Measurements from ENCODE around the gene GPR141.

Gene GPR141

DNA sequence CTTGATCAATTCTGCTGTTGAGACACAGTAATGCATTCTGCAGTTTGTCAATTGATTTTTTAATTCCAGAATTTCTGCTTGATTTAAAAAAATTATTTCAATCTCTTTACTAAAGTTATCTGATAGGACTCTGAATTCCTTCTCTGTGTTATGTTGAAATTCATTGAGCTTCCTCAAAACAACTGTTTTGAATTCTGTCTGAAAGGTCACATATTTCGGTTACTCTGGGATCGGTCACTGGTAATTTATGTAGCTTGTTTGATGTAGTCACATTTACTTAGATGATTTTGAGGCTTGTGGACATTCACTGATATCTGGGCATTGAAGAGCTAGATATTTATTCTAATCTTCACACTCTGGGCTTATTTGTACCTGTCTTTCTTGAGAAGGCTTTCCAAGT lies 97.6 kb downstream of the GPR141 start:
- DNase-seq (ENCODE audit: extremely low read depth in 1 of 2, low read depth in 1 of 2) = no peak

DNA sequence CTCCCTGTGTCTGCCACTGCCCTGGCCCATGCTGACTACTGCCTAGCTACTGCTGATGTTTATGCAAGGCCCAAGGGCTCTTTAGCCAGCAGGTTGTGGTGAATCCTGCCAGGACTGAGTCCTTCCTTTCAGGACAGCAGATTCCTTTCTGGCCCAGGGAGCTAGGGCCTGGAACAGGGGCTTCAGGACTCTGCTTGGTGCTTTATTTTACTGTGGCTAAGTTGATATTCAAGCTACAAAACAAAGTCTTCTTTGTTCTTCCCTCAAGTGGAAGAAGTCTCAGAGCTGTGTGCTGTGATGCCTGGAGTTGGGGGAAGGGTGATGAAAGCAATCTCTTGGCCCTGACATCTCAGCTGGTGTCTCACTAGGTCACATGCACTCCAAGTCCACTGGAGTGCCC lies 98.6 kb downstream of the GPR141 start:
- DNase-seq (ENCODE audit: extremely low read depth in 1 of 2, low read depth in 1 of 2) = no peak

DNA sequence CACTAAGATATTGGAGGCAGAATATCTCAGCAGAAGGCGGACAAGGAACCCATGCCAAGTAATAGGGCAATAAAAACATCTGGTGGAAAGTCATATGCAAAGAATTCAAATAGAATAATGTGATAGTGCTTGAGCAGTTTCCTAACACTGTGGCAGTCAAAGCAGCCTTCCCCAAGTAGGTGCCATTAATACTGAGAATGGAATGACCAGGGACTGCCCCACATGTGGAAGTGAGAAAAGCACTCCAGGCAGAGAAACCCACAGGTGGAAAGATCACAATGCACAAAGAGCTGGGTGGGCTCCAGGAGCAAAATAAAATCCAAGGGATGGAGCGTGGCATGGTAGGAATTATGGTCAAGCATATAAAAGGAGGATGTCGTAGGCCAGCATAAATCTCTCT lies 100.4 kb downstream of the GPR141 start:
- DNase-seq (ENCODE audit: extremely low read depth in 1 of 2, low read depth in 1 of 2) = no peak

DNA sequence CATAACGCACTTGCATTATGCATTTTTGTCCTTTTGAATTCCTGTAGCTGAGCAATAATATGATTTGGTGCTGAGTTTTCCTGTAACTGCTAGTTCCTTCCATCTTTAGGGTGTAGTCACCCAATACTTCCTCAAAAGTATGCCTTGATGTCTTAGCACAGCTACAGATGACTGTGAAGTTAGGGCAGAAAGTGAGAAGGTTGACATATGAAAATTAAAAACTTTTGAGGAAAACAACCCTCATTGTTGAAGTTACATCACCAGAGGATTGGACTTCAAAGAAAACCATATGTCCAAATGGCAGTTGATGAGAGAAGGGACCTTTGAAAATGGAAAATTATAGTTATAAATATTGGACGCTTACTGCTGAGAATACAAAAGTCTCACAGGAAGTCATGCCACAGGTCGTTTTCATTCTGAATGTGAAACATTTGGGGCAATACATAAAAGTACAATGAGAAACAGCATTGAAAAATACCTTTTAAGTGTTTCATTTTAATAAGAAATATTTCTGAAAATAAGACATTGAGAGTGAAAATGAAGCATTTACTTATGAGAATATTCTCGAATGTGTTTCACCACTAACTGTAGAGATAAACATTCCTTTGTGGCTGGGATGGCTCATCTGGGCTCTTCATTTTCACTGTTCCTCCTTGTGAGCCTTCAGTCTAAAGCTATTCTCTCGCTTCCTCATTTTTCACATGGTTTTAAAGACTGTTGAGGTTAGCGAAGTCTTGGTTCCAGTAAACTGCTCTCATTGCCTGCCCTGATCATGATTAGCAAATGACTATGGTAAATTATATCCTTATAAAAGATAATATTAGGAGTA lies 103.4 kb downstream of the GPR141 start:
- DNase-seq (ENCODE audit: extremely low read depth in 1 of 2, low read depth in 1 of 2) = no peak
